ENCODE measurements around the gene DENND1A. TPM values are rescaled to one million over a fixed set of nuclear protein-coding genes. Genes with fewer than 3 reads are reported as not detected.

The DENND1A gene
- total RNA-seq, 6 experiments from 2014 or later = 13.9 to 22.6 (median 16.3) TPM

DNA sequence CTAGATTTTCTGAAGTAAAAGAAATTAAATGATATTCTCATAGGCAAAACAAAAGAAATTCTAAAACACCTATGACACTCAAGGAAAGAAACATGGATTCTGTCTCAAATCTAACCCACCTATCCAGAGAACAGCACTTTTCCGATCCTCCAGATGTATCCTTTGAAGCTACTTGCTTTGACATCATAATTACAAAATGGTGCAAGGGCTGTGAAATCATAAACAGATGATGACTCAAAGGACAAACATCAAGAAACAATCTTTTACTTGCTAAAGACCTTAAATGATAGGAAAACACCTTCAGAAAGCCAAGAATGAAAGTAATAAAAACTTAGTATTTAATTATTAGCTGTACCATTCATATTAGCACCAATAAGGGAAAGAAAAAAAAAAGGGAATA, 202.6 kb downstream of the DENND1A start:
- Histone ChIP-seq H3K4me1 (peaks cover 0 to 17% (median 5%) of the 10 kb centered on the region in 4 donors), H3K4me3 (no peak overlapping the region), H3K9me3 (no peaks in the 10 kb centered on the region), H3K36me3 (no peaks in the 10 kb centered on the region), H3K27ac (no peak overlapping the region), H3K27me3 (no peaks in the 10 kb centered on the region)
- no peak for TF ChIP-seq POLR2A (IDR thresholded peaks at IDR 0.05)
- TF ChIP-seq, protein P1, sequence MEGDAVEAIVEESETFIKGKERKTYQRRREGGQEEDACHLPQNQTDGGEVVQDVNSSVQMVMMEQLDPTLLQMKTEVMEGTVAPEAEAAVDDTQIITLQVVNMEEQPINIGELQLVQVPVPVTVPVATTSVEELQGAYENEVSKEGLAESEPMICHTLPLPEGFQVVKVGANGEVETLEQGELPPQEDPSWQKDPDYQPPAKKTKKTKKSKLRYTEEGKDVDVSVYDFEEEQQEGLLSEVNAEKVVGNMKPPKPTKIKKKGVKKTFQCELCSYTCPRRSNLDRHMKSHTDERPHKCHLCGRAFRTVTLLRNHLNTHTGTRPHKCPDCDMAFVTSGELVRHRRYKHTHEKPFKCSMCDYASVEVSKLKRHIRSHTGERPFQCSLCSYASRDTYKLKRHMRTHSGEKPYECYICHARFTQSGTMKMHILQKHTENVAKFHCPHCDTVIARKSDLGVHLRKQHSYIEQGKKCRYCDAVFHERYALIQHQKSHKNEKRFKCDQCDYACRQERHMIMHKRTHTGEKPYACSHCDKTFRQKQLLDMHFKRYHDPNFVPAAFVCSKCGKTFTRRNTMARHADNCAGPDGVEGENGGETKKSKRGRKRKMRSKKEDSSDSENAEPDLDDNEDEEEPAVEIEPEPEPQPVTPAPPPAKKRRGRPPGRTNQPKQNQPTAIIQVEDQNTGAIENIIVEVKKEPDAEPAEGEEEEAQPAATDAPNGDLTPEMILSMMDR (IDR thresholded peaks at IDR 0.05) = no peak
- no peak for DNase-seq
- intact Hi-C loops (cut with DNase I) = loop anchor here in 1 of 2 donors (10.0 kb wide), 1 partner anchor 317 kb away; no protein-coding TSS in a partner anchor
- WGBS (ENCODE audit: insufficient coverage, low coverage, low lambda C conversion rate, missing lambda C conversion rate) = 100% methylated on average over 1 of the region's 1 CpG
- ATAC-seq = no peak

DNA sequence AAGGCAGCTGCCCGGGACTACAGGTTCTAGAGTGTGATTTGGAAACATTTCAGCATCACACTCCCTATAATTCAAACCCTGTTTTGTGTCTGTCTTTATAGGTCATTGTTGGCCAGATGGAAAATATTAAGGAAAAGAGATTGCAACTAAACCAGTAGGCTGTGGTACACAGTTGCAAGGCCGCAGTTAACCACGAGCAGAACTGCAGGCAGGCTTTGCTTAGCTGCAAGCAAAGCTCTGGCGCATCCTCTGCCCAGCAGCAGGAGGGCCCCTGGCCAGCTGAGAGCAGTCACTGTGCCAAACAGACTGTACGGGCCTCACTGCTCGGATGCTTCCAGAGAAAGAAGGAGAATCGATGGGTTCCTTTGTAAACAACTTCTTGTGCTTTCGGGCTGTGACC, 204.5 kb downstream of the DENND1A start:
- ATAC-seq (peak in 1 of 4 donors; percentile 34), DNase-seq (no peak)
- TF ChIP-seq POLR2A (IDR thresholded peaks at IDR 0.05) = no peak
- TF ChIP-seq, protein P1 (IDR thresholded peaks at IDR 0.05) = no peak
- intact Hi-C loops (cut with DNase I) = loop anchor here in 1 of 2 donors (10.0 kb wide), 1 partner anchor 319 kb away; no protein-coding TSS in a partner anchor
- Histone ChIP-seq H3K9me3 (no peaks in the 10 kb centered on the region), H3K4me1 (peaks cover 0 to 17% (median 5%) of the 10 kb centered on the region in 4 donors), H3K27me3 (no peaks in the 10 kb centered on the region), H3K4me3 (no peak overlapping the region), H3K27ac (no peak overlapping the region), H3K36me3 (no peaks in the 10 kb centered on the region)
- WGBS (ENCODE audit: insufficient coverage, low coverage, low lambda C conversion rate, missing lambda C conversion rate) = 83% methylated on average over 5 of the region's 8 CpGs

DNA sequence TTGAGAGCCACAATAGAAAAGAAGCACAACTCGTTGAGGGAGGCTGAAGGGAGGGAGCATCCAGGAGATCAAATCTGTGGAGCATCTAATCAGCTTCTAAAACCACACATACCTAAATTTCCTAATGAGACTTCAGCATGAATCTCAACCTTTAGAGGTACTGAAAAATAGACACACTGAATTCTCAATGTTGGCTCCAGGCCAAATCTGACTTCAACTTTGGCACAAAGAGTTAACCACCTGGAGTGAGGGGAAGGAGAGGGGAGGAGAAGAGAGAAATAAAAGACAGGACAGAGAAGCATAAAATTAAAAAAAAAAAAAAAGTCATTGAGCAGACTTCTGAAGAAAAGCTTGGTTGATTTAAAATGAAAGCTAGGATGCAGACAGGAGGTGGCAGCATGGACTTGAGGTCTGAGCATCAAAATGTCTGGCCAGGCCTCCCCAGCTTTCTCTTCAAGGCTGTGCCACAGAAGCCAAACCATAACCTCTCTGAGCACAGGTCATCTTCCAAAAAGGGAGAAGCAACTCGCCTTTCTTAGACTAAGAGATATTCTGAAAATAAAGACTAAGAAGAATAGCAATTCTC, 205.6 kb downstream of the DENND1A start:
- intact Hi-C loops (cut with DNase I) = loop anchor here in 1 of 2 donors (10.0 kb wide), 1 partner anchor 320 kb away; no protein-coding TSS in a partner anchor
- no peak for TF ChIP-seq POLR2A (IDR thresholded peaks at IDR 0.05)
- TF ChIP-seq, protein P1 (IDR thresholded peaks at IDR 0.05) = peak; percentile 24 to 45 (median 38)
- 89% methylated on average over 2 of the region's 2 CpGs for WGBS (ENCODE audit: insufficient coverage, low coverage, low lambda C conversion rate, missing lambda C conversion rate)
- Histone ChIP-seq H3K36me3 (no peaks in the 10 kb centered on the region), H3K27ac (no peak overlapping the region), H3K27me3 (no peaks in the 10 kb centered on the region), H3K9me3 (no peaks in the 10 kb centered on the region), H3K4me3 (no peak overlapping the region), H3K4me1 (peaks cover 0 to 17% (median 5%) of the 10 kb centered on the region in 4 donors)
- ATAC-seq (peak; percentile 73 to 83 (median 74)), DNase-seq (no peak)

DNA sequence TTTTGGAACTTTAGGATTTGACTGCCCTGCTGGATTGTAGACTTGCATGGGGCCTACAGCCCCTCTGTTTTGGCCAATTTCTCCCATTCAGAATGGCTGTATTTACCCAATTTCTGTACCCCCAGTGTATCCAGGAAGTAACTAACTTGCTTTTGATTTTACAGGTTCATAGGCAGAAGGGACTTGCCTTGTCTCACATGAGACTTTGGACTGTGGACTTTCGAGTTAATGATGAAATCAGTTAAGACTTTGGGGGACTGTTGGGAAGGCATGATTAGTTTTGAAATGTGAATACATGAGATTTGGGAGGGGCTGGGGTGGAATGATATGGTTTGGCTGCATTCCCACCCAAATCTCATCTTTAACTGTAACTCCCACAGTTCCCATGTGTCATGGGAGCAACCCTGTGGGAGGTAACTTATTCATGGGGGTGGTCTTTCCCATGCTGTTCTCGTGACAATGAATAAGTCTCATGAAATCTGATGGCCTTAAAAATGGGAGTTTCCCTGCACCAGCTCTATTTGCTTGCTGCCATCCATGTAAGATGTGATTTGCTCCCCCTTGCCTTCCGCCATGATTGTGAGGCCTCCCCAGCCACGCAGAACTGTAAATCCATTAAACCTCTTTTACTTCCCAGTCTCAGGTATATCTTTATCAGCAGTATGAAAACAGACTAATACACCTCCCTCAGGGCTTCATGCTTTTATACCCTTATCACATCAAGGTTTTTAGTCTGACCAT, 206.6 kb downstream of the DENND1A start:
- peak overlapping the region in 1 of 3 donors; percentile 20 for H3K27ac ChIP-seq
- no peaks in the 10 kb centered on the region for H3K27me3 ChIP-seq
- intact Hi-C loops (cut with DNase I) = loop anchor here in 1 of 2 donors (10.0 kb wide), 1 partner anchor 321 kb away; no protein-coding TSS in a partner anchor
- peaks cover 0 to 17% (median 5%) of the 10 kb centered on the region in 4 donors for H3K4me1 ChIP-seq
- no peak overlapping the region for H3K4me3 ChIP-seq
- DNase-seq (no peak), ATAC-seq (peak in 2 of 4 donors; percentile 18 to 42)
- WGBS (ENCODE audit: insufficient coverage, low coverage, low lambda C conversion rate, missing lambda C conversion rate) = 69% methylated on average over 3 of the region's 4 CpGs
- H3K36me3 ChIP-seq = no peaks in the 10 kb centered on the region
- TF ChIP-seq POLR2A (IDR thresholded peaks at IDR 0.05) = no peak
- TF ChIP-seq, protein P1 (IDR thresholded peaks at IDR 0.05) = no peak
- H3K9me3 ChIP-seq = no peaks in the 10 kb centered on the region

Measured in right lobe of liver (tissue), 6 donors.